GM19438 (cell line): ENCODE data around the gene OBSL1.
A peak's percentile ranks its signal among the peaks of the same experiment; 100 is the strongest.

Experiments used
- ATAC-seq: cut with Tn5 transposase; IDR thresholded peaks from one replicate; pipeline ENCODE4 v1.9.1; 2021; ENCODE audit warnings: low read depth; ENCODE audit not compliant: unreplicated experiment

Gene OBSL1

DNA sequence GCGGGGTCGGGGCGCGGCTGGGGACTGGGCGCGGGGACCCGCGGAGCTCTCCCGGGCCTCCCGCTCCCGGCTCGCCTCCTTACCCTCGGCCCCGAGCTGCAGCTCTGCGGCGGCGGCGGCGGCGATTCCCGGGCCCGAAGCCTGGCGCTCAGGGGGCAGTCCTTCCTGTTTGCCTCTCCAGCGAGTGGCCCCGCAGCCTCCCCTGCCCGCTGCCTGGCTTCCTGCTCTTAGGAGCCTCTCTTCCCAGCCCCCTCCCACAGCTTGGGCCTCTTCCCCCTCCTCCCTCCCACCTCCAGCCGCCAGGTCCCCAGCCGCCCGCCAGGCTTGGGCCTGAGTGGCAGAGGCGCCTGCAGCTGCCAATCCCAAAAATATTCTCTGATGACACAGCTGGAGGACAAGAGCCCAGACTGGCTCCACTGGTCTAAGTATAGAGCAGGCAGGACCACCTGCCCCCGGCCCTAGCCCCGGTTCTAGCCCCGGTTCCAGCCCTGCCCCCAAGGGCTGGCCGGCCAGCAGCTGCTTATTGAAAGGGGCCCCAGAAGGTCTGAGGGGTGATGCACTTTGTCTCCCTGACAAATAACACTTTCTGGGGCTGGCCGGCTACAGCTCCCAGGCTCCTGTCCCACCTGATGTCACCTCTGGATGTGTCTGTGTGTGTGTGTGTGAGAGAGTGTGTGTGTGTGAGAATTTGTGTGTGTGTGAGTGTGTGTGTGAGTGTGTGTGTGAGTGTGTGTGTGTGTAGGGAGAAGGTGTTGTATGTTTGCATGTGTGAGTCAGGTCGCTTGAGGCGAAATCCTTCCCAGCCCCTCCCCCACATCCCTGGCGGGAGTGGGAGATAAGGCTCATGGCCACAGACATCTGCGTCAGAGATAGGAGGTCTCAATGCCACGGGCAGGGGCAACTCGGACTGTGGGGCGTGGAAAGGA is at the start of gene OBSL1:
OBSL1 (minus strand) TSS at position 229 of the 926 bp plus-strand sequence. CDS start 307 bp downstream, outside the sequence.
- no peak for ATAC-seq

DNA sequence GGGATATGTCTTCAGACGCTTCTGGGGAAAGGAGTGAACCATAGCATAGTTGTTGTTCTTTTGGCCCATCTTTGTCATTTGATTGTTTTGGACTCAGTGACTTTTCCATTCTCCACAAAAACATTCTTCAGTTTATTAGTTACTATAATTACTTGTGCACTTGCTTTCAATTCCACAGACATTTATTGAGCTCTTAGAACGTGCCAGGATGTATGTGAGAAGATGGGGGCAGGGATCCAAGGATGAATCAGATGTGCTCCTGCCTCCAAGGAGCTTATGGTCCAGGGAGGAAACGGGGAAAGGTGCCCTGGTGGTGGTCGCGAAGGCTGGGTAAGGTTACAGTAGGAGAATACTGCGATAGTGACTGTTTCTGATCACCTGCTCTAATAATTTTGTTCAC is 49.2 kb upstream of the OBSL1 start:
- no peak for ATAC-seq

DNA sequence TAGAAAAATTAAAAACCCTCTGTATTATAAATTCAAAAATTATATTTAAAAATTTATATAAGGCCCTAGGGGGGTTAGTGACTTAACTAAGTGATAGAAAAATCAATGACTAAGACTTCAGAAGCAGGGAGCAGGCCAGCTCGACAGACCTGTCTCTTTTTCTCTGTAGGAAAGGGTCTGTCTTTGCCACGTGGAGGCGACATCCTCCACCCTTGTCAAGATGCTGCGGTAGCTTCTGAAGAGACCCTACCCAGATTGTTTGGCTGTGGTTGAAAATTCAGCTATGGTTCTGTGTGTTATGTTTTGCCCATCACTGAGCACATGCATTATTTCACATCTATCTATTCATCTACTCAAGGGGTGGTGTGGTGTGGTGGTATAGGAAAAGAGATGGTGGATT is 47.9 kb upstream of the OBSL1 start:
- ATAC-seq = no peak

DNA sequence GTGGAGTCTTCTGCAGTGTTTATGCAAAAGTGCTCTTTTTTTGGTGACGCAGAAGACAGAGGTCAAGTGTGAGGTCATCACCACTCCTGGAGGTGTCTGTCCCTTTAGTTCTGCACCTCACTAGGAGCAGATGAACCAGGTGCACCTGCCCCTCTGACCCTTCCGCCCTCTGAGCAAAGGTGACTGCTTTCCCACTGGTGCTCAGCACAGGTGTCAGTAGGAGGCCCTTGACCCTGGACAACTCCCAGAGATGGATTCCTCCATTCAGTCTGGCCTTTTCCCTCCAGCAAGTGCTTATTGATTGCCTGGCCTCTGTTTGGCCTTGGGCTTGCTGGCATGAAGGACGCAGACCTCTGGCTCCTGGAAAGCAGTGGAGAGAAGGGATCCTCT is 47.4 kb upstream of the OBSL1 start:
- no peak for ATAC-seq

DNA sequence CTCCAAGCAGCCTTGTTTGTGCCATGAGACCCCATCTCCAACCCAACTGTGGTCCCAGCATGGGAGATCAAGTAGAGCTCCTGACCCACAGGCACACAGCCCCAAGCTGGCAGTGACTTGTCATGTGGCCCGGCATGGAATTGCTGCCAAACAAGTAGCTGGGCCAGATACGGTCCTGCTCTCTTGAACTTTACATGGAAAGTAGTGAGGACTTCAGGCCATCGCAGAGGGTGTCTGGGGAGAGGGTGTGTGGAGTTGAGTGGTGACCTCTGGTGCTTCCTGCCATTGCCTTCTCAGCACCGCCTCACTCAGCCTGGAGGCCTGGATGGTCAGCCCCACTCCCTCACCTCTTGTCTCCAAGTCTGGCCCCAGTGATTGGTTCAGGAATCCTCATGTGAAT is 45.2 kb upstream of the OBSL1 start:
- no peak for ATAC-seq

DNA sequence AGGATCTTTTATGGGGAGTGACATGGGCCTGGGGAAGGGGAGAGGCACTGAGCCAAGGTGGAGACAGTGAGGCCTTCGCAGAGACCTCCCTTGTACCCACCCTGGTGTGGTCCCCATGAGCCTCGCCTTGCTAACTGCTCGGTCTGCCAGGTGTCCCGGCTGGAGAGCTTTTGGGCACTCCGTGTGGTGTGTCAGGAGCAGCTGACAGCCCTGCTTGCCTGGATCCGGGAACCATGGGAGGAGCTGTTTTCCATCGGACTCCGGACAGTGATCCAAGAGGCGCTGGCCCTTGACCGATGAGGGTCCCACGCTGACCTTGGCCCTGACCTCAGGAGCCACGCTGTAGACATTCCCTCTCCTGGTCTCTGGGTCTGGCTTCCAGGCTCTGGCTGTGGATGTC is 44.6 kb upstream of the OBSL1 start:
- no peak for ATAC-seq

DNA sequence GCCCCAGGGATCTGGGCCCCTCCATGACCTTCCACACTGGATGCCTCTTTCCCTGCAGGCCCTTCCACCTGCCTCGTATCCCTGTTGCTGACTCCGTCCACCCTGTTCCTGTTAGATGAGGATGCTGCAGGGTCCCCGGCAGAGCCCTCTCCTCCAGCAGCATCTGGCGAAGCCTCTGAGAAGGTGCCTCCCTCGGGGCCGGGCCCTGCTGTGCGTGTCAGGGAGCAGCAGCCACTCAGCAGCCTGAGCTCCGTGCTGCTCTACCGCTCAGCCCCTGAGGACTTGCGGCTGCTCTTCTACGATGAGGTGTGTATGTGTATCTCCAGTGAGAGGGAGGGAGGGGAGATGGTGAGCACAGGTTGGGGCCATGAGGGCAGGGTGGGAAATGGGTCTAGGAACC is 43.7 kb upstream of the OBSL1 start:
- ATAC-seq = no peak

DNA sequence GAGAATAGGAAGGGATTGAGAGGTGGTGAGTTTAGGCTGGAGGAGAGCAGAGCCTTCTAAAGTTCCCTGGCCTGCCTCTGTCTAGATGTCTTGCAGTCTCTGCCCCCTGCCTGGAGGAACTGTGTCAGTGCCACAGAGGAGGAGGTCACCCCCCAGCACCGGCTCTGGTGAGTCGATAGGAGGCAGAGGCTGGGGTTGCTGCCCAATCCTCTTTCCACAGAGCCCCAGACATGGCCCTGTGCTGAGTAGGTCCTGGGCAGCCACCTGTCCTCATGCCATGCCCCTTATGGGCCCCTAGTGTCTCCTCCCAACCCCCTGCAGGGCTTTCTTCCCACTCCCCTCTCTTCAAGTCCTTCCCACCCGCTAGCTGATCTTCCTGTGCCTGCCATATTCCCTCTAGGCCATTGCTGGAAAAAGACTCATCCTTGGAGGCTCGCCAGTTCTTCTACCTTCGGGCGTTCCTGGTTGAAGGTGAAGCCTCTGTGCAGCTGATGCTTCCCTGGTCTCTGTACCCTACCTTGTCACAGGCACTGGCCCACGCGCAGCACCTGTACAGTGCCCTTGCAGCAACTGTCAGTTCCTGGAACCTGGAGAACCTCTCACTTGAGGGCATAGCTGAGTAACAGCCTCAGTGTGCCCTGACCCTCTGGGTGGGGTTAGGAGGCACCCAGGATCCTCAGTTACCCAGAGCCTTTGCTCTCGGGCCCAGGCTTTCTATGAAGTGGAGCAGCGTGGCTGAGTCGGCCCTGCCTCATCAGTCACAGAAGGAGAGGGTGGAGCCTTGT is 42.9 kb upstream of the OBSL1 start:
- no peak for ATAC-seq

DNA sequence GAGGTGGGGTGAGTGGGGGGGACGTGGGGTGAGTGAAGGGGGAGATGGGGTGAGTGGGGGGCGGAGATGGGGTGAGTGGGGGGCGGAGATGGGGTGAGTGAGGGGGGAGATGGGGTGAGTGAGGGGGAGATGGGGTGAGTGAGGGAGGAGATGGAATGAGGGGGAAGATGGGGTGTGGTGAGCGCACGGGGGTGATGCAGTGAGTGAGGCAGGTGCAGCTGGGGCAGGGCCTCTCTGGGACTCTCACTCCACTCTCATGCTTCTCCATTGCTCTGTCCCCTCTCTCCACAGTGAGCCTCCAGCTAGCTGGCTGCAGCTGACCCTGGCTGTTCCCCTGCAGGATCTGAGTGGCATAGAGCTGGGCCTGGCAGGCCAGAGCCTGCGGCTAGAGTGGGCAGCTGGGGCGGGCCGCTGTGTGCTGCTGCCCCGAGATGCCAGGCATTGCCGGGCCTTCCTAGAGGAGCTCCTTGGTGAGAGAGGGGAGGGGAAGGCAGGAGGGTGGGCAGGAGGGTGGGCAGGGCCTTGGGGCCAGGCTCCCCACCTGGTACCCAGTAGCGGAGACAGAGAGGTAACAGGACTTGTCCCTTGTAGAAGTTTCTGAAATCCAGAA is 42.2 kb upstream of the OBSL1 start:
- no peak for ATAC-seq

DNA sequence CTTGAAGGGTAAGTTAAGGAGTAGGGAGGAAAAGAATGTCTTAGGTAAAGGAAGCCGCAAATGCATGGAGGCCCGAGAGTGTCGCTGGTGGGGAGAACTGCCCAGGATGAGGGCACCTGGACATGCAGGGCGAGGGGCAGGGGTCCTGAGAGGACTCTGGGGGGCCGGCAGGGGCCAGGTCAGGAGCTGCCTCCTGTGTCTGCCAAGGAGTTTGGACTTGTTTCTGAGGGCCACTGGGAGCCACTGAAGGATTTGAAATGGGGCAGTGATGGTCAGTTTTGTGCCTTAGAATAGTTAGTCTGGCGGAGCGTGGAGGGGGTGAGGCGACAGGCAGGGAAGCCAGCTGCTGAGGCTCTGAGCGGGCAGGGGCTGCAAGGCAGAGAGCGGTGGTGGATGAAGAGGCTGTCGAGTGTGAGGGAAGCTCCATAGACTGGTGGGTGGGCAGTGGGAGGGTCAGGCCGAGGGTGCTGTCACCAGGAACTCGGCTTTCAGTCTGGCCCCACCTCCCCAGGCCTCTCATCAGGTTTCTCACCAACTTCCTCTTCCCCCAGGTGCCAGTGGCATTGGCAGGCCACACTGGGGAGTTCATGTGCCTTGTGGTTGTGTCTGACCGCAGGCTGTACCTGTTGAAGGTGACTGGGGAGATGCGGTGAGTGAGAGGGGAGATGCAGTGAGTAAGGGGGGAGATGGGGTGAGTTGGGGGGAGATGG is 41.4 kb upstream of the OBSL1 start:
- ATAC-seq = peak; percentile 63

DNA sequence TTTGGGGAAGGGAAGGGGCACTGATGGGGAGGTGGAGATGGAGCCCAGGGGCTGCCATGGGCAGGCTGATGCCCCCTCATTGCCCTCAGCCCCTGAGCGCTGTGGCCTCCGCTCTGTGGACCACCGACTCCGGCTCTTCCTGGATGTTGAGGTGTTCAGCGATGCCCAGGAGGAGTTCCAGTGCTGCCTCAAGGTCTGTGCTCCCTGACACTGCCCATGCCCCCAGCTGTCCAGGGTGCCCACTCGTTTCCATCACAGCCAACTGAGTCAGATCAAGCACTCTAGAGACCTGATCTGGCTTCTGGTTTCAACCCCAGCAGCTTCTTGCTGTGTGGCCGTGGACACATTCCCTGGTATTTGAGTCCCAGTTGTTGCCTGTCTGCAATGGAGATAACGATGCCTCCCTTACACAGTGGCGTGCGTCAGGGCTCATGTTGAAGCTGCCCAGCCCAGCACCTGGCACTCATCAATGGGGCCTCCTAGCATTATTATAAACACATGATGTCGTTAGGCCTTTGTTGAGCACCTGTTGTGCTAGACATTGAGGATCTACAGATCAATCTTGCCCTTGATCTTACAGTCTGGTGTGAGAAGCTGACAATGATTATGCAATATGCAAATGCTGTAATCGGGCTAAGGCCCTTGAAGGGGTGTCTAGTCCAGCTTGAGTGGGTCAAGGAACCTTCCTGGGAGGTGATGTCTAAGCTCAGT is 40.7 kb upstream of the OBSL1 start:
- ATAC-seq = no peak

DNA sequence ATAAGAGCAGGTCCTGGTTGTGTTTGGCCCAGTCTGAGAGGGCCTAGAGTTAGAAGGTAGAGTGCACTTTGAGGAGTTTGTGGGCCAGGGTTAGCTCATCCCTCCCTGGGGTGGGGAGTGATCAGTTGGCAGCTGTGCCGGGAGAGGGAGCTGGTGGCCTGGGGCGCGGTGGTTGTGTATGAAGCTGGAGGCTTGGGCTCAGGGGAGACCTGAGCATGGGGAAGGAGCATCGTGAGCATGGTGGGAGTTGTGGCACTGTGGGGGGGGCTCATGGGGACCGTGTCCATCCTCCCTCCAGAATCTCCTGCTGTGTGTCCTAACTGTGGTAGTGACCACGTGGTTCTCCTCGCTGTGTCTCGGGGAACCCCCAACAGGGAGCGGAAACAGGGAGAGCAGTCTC is 40.0 kb upstream of the OBSL1 start:
- no peak for ATAC-seq

DNA sequence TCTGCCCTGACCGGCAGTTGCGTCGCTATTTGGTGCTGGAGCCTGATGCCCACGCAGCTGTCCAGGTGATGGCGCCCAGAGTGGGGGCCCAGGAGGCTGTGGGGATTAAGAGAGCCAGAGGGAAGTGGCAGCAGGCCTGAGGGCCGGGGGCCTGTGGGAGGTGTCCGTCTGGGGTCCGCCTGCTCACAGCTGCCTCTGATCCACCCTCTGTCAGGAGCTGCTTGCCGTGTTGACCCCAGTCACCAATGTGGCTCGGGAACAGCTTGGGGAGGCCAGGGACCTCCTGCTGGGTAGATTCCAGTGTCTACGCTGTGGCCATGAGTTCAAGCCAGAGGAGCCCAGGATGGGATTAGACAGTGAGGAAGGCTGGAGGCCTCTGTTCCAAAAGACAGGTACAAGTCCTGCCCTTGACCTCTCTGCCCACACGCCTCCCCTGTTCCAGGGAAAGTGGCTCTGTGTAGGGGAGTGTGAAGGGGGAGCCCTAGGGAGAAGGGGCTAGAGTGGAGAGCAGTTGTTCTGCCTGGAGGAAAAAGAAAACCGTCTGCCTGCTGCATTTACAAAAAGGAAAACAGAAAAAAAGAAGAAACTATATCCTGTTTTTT is 37.9 kb upstream of the OBSL1 start:
- ATAC-seq = no peak

DNA sequence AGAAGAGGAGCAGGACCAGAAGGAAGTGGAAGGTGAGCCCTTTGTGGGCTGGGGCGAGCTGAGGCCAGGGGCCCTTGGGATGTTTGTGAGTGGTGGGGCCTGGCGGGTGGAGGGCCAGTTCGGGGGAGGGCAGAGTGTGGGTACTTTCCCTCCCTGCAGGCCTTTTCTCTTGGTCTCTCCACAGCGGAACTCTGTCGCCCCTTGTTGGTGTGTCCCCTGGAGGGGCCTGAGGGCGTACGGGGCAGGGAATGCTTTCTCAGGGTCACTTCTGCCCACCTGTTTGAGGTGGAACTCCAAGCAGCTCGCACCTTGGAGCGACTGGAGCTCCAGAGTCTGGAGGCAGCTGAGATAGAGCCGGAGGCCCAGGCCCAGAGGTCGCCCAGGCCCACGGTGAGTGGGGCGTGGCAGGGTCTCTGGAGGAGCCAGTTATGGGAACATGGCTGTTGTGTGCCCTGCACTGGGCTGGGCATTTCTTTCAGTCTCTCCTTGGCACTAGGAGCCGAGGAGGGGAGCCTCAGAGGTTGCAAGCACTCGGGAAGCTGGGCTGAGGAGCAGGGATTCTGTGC is 37.1 kb upstream of the OBSL1 start:
- no peak for ATAC-seq

DNA sequence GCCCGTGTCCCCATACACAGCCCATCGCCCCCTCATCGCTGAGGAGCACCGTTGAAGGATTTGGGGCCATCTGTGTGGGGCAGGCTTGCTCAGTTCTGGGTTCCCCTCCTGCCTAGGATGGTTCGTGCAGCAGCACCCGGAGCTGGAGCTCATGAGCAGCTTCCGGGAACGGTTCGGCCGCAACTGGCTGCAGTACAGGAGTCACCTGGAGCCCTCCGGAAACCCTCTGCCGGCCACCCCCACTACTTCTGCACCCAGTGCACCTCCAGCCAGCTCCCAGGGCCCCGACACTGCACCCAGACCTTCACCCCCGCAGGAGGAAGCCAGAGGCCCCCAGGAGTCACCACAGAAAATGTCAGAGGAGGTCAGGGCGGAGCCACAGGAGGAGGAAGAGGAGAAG is 36.6 kb upstream of the OBSL1 start:
- no peak for ATAC-seq

DNA sequence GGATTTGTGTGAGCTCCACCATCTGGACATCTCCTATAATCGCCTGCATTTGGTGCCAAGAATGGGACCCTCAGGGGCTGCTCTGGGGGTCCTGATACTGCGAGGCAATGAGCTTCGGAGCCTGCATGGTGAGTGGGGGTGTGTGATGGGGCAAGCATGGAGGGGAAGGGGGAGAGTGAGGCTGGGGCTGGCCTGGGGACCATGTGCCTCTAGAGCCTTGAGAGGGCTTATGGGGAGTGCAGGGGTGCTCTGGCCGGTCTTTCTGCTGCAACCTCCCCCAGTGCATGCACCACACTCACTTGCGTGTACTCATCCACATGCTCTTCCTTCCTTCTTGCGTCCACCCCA is 34.2 kb upstream of the OBSL1 start:
- ATAC-seq = no peak

DNA sequence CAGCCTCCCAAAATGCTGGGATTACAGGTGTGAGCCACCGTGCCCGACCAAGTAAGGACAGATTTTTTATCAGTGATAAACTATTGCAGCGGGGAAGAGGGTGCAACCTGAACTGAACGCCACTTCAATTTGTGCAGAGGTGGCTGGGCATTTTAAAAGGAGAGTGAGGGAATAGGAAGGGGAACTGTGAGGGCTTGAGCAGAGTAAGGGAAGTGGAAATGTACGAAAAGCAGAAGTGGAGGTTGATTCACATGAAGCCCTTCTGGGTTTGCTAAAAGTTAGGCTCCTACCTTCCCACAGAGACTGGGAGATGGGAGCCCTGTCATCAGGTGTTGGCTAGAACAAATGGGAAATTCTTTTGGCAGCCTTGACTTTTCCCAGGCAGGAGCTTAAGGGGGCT is 32.4 kb upstream of the OBSL1 start:
- ATAC-seq = no peak

DNA sequence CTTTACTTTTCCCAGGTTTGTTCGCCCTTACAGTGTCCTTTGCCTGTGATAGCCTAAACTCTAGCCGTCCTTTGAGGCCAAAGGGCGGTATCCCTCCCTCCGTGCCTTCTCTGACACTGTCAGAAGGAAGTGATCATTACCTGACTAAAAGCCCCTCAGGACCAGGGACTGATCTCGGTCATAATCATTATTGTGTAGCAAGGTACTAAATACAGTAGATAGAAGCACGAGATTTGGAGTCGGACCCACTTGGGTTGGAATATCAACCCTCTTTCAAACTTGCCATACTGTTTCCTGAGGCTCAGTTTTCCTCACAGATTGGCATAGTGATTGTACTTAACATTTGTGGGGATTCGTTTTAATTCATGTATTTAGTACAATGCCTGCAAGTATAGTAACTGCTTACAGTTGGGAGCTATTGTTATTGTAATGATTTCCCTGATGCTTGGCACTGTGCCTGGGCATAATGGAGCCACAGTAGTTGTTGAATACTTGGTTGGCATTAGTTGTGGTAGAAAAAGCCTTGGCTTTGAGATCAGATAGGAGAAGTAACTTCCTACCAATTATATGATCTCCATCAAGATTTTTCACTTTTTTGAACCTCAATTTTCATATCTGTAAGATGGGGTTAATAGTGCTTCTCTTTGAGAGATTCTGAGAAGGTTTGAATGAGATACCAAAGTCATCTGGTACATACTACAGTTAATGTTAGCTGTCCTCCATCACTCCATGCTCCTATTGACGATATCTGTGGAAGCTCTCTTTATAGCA is 27.2 kb upstream of the OBSL1 start:
- no peak for ATAC-seq
